Thyroid gland (tissue), 4 donors: ENCODE results near the gene LARGE1. TPM values are rescaled to one million over a fixed set of nuclear protein-coding genes. Genes with fewer than 3 reads are reported as not detected.

ENCODE experiments used
- DNase-seq, 2 donors: peaks; one replicate each; pipeline ENCODE4 v3.0.0-alpha.2; 2019
- H3K27ac ChIP-seq, 3 donors: fragments of 200-600 bp; sonication (generic); 1 replicate in 2 of 3; 2 replicates in 1 of 3; pipeline ENCODE4 v1.5.1; 2016 to 2019; ENCODE audit warnings: mild to moderate bottlenecking in 1 of 3, moderate library complexity in 1 of 3
- H3K27me3 ChIP-seq: fragments of 200-600 bp; sonication (generic); one replicate; pipeline ENCODE4 v1.5.1; 2019
- H3K36me3 ChIP-seq, 2 donors: fragments of 200-600 bp; sonication (generic); one replicate each; pipeline ENCODE4 v1.5.1; 2016 to 2019
- H3K4me1 ChIP-seq, 2 donors: fragments of 200-600 bp; sonication (generic); one replicate each; pipeline ENCODE4 v1.5.1; 2017 to 2019
- H3K4me3 ChIP-seq, 3 donors: fragments of 200-600 bp; sonication (generic); replicated peaks in 1 of 3; 1 replicate in 2 of 3; 2 replicates in 1 of 3; pipeline ENCODE4 v1.5.1; 2016; ENCODE audit warnings: mild to moderate bottlenecking in 1 of 3
- H3K9me3 ChIP-seq: fragments of 200-600 bp; sonication (generic); one replicate; pipeline ENCODE4 v1.5.1; 2017
- CTCF ChIP-seq, 6 experiments: fragments of 200-600 bp in 3 of 6; fragments of 450-650 bp in 3 of 6; sonication (generic) in 3 of 6; IDR thresholded peaks; one replicate each; pipeline ENCODE4 v1.5.1; 2016 to 2019; ENCODE audit warnings: antibody characterized with exemption in 6 of 6, mild to moderate bottlenecking in 2 of 6, inconsistent platforms in 1 of 6, moderate library complexity in 1 of 6
- POLR2A ChIP-seq, 2 donors: fragments of 450-650 bp; IDR thresholded peaks; one replicate each; pipeline ENCODE4 v1.6.1; 2017; ENCODE audit warnings: antibody characterized with exemption in 2 of 2, mild to moderate bottlenecking in 2 of 2, moderate library complexity in 1 of 2
- WGBS, 2 donors: methylation state at CpG; one replicate each; pipeline ENCODE4 v1.1.5; 2017; 5-methylcytosine and 5-hydroxymethylcytosine counted together
- intact Hi-C: fragments of 100-400 bp; cut with DNase I; formaldehyde crosslinking; loops from one replicate; pipeline ENCODE4 v1.15.1; 2023
- total RNA-seq, 4 donors: library from RNA; depleted of rRNA; stranded (reverse); fragments of >200 nt; gene quantifications; one replicate each; pipeline ENCODE4 v1.2.3, GENCODE V29; 2016

The LARGE1 gene
- total RNA-seq, 4 donors from 2014 or later, result 13.6 to 16.3 (median 15.1) TPM

- Histone ChIP-seq H3K27me3 (no peaks in the 10 kb centered on the region), H3K4me1 (no peaks in the 10 kb centered on the region), H3K27ac (no peak overlapping the region), H3K36me3 (no peaks in the 10 kb centered on the region), H3K9me3 (no peaks in the 10 kb centered on the region), H3K4me3 (no peak overlapping the region)
- 72 to 82% methylated on average over 2 of the region's 2 CpGs for WGBS, 2 donors
- intact Hi-C loops, result no loop called here
- DNase-seq, result no peak
- TF ChIP-seq POLR2A (IDR thresholded peaks at IDR 0.05), result no peak
- no peak for TF ChIP-seq CTCF (IDR thresholded peaks at IDR 0.05)
These were observed 250.5 kb downstream of the LARGE1 start for GRCh38 chr22:33669746-33670145.

GRCh38 chr22:33666961-33667619 lies 253.2 kb downstream of the LARGE1 start:
- 60 to 62% methylated on average over 6 of the region's 6 CpGs for WGBS, 2 donors
- intact Hi-C loops, result no loop called here
- Histone ChIP-seq H3K27me3 (no peaks in the 10 kb centered on the region), H3K4me1 (no peaks in the 10 kb centered on the region), H3K36me3 (no peaks in the 10 kb centered on the region), H3K9me3 (no peaks in the 10 kb centered on the region), H3K4me3 (no peak overlapping the region), H3K27ac (no peak overlapping the region)
- no peak for DNase-seq
- no peak for TF ChIP-seq CTCF (IDR thresholded peaks at IDR 0.05)
- no peak for TF ChIP-seq POLR2A (IDR thresholded peaks at IDR 0.05)

- 79 to 82% methylated on average over 4 of the region's 4 CpGs for WGBS, 2 donors
- DNase-seq, result no peak
- Histone ChIP-seq H3K27ac (no peak overlapping the region), H3K36me3 (no peaks in the 10 kb centered on the region), H3K4me1 (no peaks in the 10 kb centered on the region), H3K27me3 (no peaks in the 10 kb centered on the region), H3K9me3 (no peaks in the 10 kb centered on the region), H3K4me3 (no peak overlapping the region)
- no peak for TF ChIP-seq POLR2A (IDR thresholded peaks at IDR 0.05)
- no peak for TF ChIP-seq CTCF (IDR thresholded peaks at IDR 0.05)
- intact Hi-C loops, result no loop called here
These were observed 253.9 kb downstream of the LARGE1 start for GRCh38 chr22:33666279-33666960.

- Histone ChIP-seq H3K4me3 (no peak overlapping the region), H3K36me3 (no peaks in the 10 kb centered on the region), H3K9me3 (no peaks in the 10 kb centered on the region), H3K27ac (no peak overlapping the region), H3K4me1 (no peaks in the 10 kb centered on the region), H3K27me3 (no peaks in the 10 kb centered on the region)
- intact Hi-C loops, result no loop called here
- WGBS, 2 donors, result 66 to 72% methylated on average over 2 of the region's 2 CpGs
- DNase-seq, result no peak
- TF ChIP-seq CTCF (IDR thresholded peaks at IDR 0.05) (no peak), POLR2A (IDR thresholded peaks at IDR 0.05) (no peak)
These were observed 260.8 kb downstream of the LARGE1 start for GRCh38 chr22:33659448-33659847.

- peak in 1 of 2 donors; percentile 22 for DNase-seq
- TF ChIP-seq CTCF (IDR thresholded peaks at IDR 0.05) (no peak), POLR2A (IDR thresholded peaks at IDR 0.05) (no peak)
- H3K27ac ChIP-seq, result no peak overlapping the region
- 40 to 72% methylated on average over 3 of the region's 3 CpGs for WGBS, 2 donors
- H3K9me3 ChIP-seq, result no peaks in the 10 kb centered on the region
- no peaks in the 10 kb centered on the region for H3K36me3 ChIP-seq
- H3K27me3 ChIP-seq, result no peaks in the 10 kb centered on the region
- no peaks in the 10 kb centered on the region for H3K4me1 ChIP-seq
- H3K4me3 ChIP-seq, result no peak overlapping the region
- intact Hi-C loops, result no loop called here
These were observed 261.5 kb downstream of the LARGE1 start for GRCh38 chr22:33658775-33659174.
